Prostate gland (tissue), 2 donors: ENCODE data around the gene APBB3.

Experiments
- CTCF ChIP-seq, 4 experiments: fragments of 200-600 bp in 2 of 4; fragments of 450-650 bp in 2 of 4; sonication (generic) in 2 of 4; IDR thresholded peaks; 1 replicate in 3 of 4; 2 replicates in 1 of 4; pipeline ENCODE4 v1.5.1; 2016 to 2019; ENCODE audit warnings: antibody characterized with exemption in 4 of 4, mild to moderate bottlenecking in 2 of 4, moderate library complexity in 2 of 4
- POLR2A ChIP-seq: fragments of 450-650 bp; IDR thresholded peaks from one replicate; pipeline ENCODE4 v1.6.1; 2016; ENCODE audit warnings: antibody characterized with exemption, mild to moderate bottlenecking
- POLR2AphosphoS5 ChIP-seq: sonication (generic); formaldehyde crosslinking; IDR thresholded peaks from one replicate; pipeline ENCODE4 v1.6.1; 2017; ENCODE audit warnings: antibody characterized with exemption

- no peak for TF ChIP-seq CTCF (IDR thresholded peaks at IDR 0.05)
- TF ChIP-seq POLR2A: no peak
- no peak for TF ChIP-seq POLR2AphosphoS5
These were observed 5.7 kb upstream of the APBB3 start for GRCh38 chr5:140570058-140570457.
